ENCODE results near the gene ENDOV.

The ENDOV gene

DNA sequence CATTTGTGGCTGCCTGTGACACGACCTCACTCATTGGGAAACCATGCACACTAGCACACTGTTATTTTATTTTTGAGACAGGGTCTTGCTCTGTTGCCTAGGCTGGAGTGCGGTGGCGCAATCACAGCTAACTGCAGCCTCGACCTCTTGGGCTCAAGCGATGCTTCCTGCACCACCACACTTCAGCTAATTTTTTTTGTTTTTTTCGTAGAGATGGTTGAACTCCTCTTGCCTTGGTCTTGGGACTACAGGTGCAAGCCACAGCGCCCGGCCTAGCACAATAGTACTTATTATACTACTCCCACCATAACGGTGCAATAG, 64.2 kb downstream of the ENDOV start:
- CTCF ChIA-PET, result no interaction called here
- POLR2A ChIA-PET, result interaction anchor here (1.1 kb wide), 1 partner anchor 25 kb away, joined by 3 read pairs; no protein-coding TSS in a partner anchor
- no peak for TF ChIP-seq L3MBTL2 (conservative IDR thresholded peaks at IDR 0.05)
- no peak for TF ChIP-seq FOXM1 (IDR thresholded peaks at IDR 0.05; ENCODE audit: borderline replicate concordance)
- no peak for TF ChIP-seq ARNT (IDR thresholded peaks at IDR 0.05)
- TF ChIP-seq FOXK2 (IDR thresholded peaks at IDR 0.05), result no peak
- TF ChIP-seq LEF1 (IDR thresholded peaks at IDR 0.05; ENCODE audit: borderline replicate concordance), result no peak
- no peak for TF ChIP-seq ZNF384 (IDR thresholded peaks at IDR 0.05)
- TF ChIP-seq FOXA1 (IDR thresholded peaks at IDR 0.05), result no peak
- TF ChIP-seq BHLHE40 (IDR thresholded peaks at IDR 0.05; ENCODE audit: borderline replicate concordance), result no peak
- no peak for TF ChIP-seq CTBP1 (IDR thresholded peaks at IDR 0.05; ENCODE audit: borderline replicate concordance)
- TF ChIP-seq SP1 (IDR thresholded peaks at IDR 0.05), result no peak
- no peak for TF ChIP-seq SUZ12 (IDR thresholded peaks at IDR 0.05)
- no peak for TF ChIP-seq HDGF (IDR thresholded peaks at IDR 0.05; ENCODE audit: borderline replicate concordance)
- TF ChIP-seq TARDBP (IDR thresholded peaks at IDR 0.05), result no peak
- no peak for TF ChIP-seq ELF4 (IDR thresholded peaks at IDR 0.05)
- TF ChIP-seq, protein P1, sequence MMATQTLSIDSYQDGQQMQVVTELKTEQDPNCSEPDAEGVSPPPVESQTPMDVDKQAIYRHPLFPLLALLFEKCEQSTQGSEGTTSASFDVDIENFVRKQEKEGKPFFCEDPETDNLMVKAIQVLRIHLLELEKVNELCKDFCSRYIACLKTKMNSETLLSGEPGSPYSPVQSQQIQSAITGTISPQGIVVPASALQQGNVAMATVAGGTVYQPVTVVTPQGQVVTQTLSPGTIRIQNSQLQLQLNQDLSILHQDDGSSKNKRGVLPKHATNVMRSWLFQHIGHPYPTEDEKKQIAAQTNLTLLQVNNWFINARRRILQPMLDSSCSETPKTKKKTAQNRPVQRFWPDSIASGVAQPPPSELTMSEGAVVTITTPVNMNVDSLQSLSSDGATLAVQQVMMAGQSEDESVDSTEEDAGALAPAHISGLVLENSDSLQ (IDR thresholded peaks at IDR 0.05), result no peak

DNA sequence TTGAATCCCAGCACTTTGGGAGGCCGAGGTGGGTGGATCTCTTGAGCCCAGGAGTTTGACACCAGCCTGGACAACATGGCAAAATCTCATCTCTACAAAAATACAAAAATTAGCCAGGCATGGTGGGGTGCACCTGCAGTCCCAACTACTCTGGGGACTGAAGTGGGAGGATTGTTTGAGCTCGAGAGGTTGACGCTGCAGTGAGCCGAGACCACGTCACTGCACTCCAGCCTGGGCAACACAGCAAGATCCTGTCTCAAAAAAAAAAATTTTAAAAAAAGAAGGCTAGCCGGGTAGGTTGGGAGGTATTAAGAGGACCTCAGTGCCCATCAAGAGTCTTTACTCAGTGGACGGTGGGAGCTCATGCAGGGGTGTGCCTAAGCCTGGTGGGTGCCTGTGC, 65.3 kb downstream of the ENDOV start:
- ChIA-PET POLR2A (interaction anchor here (1.1 to 1.8 kb wide), 2 partner anchors 26 kb away, joined by 3 to 6 read pairs; no protein-coding TSS in a partner anchor), CTCF (no interaction called here)
- TF ChIP-seq NFRKB (IDR thresholded peaks at IDR 0.05), result no peak
- DNase-seq (ENCODE audit: extremely low spot score), result no peak

More for the DNA sequence above, 64.2 kb downstream of the ENDOV start:
- DNase-seq (ENCODE audit: extremely low spot score), result no peak

DNA sequence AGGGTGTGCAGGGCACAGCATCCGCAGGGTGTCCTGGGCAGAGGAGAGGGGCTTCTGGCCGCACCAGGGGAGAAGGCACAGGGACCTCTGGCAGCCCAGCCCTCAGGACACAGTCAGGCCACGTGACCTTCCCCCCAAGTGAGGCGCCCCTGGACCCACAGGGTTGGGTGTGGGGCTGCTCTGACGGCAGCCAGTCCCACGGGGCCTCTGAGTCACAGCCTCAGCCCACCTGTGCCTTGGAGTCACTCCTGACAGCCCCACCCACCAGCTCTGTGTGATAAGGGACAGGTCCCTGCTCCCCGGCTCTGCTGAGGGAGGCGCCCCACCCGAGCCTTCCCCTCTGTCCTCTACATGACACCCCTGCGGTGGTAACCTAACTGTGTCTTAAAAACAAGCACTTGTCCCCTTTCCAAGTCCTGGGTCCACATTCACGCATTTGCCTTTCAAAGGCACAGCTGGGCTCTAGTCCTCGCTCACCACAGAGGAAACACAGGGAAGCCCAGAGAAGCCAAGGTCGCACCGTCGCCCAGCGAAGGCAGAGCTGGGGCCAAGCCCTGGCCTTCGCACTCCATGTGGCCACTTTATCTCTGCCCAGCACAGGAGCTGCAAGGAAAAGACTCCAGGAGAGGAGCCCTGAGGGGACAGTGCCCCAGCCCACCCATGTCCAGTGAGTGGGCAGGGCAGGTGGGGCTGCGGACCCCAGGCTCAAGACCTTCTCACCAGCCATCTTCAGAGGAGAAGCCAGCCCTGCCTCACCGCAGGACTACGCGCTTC, 66.5 kb downstream of the ENDOV start:
- ChIA-PET POLR2A (interaction anchor here (1.8 kb wide), 1 partner anchor 27 kb away, joined by 6 read pairs; no protein-coding TSS in a partner anchor), CTCF (interaction anchor here (0.7 kb wide), 1 partner anchor 94 kb away, joined by 3 read pairs; no protein-coding TSS in a partner anchor)
- DNase-seq (ENCODE audit: extremely low spot score), result no peak
- TF ChIP-seq HDGF (IDR thresholded peaks at IDR 0.05; ENCODE audit: borderline replicate concordance) (no peak), NFRKB (IDR thresholded peaks at IDR 0.05) (no peak), ELF4 (IDR thresholded peaks at IDR 0.05) (no peak), ZNF384 (IDR thresholded peaks at IDR 0.05) (no peak), FOXA1 (IDR thresholded peaks at IDR 0.05) (no peak), SP1 (IDR thresholded peaks at IDR 0.05) (no peak), FOXK2 (IDR thresholded peaks at IDR 0.05) (no peak), ARNT (IDR thresholded peaks at IDR 0.05) (no peak), CTBP1 (IDR thresholded peaks at IDR 0.05; ENCODE audit: borderline replicate concordance) (no peak), BHLHE40 (IDR thresholded peaks at IDR 0.05; ENCODE audit: borderline replicate concordance) (no peak), SUZ12 (IDR thresholded peaks at IDR 0.05) (no peak), FOXM1 (IDR thresholded peaks at IDR 0.05; ENCODE audit: borderline replicate concordance) (no peak), LEF1 (IDR thresholded peaks at IDR 0.05; ENCODE audit: borderline replicate concordance) (no peak), L3MBTL2 (conservative IDR thresholded peaks at IDR 0.05) (no peak), TARDBP (IDR thresholded peaks at IDR 0.05) (no peak)
- TF ChIP-seq, protein P1 (IDR thresholded peaks at IDR 0.05), result no peak

DNA sequence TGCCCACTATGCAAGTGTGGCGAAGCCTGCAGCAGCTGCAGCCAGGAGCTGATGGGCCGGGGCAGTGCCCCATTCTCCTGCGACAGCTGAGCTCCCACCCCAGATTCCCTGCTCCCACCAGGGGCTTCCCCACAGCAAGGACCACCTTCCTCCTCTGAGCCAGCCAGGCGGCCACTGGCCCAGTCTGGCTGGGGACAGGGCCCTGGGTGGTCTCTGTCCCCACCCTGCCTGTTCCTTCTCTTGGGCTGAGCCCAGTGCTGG, 67.0 kb downstream of the ENDOV start:
- ChIA-PET POLR2A (interaction anchor here (1.8 kb wide), 1 partner anchor 27 kb away, joined by 6 read pairs; no protein-coding TSS in a partner anchor), CTCF (interaction anchor here (0.6 to 0.7 kb wide), 2 partner anchors 13 to 94 kb away, joined by 3 to 5 read pairs; no protein-coding TSS in a partner anchor)
- TF ChIP-seq BHLHE40 (IDR thresholded peaks at IDR 0.05; ENCODE audit: borderline replicate concordance) (no peak), L3MBTL2 (conservative IDR thresholded peaks at IDR 0.05) (no peak), FOXA1 (IDR thresholded peaks at IDR 0.05) (no peak), HDGF (IDR thresholded peaks at IDR 0.05; ENCODE audit: borderline replicate concordance) (no peak), ARNT (IDR thresholded peaks at IDR 0.05) (no peak), LEF1 (IDR thresholded peaks at IDR 0.05; ENCODE audit: borderline replicate concordance) (no peak), NFRKB (IDR thresholded peaks at IDR 0.05) (no peak), ELF4 (IDR thresholded peaks at IDR 0.05) (no peak), ZNF384 (IDR thresholded peaks at IDR 0.05) (no peak), SUZ12 (IDR thresholded peaks at IDR 0.05) (no peak), FOXK2 (IDR thresholded peaks at IDR 0.05) (no peak), CTBP1 (IDR thresholded peaks at IDR 0.05; ENCODE audit: borderline replicate concordance) (no peak), FOXM1 (IDR thresholded peaks at IDR 0.05; ENCODE audit: borderline replicate concordance) (no peak), TARDBP (IDR thresholded peaks at IDR 0.05) (no peak), SP1 (IDR thresholded peaks at IDR 0.05) (no peak)
- TF ChIP-seq, protein P1 (IDR thresholded peaks at IDR 0.05), result no peak
- DNase-seq (ENCODE audit: extremely low spot score), result no peak

DNA sequence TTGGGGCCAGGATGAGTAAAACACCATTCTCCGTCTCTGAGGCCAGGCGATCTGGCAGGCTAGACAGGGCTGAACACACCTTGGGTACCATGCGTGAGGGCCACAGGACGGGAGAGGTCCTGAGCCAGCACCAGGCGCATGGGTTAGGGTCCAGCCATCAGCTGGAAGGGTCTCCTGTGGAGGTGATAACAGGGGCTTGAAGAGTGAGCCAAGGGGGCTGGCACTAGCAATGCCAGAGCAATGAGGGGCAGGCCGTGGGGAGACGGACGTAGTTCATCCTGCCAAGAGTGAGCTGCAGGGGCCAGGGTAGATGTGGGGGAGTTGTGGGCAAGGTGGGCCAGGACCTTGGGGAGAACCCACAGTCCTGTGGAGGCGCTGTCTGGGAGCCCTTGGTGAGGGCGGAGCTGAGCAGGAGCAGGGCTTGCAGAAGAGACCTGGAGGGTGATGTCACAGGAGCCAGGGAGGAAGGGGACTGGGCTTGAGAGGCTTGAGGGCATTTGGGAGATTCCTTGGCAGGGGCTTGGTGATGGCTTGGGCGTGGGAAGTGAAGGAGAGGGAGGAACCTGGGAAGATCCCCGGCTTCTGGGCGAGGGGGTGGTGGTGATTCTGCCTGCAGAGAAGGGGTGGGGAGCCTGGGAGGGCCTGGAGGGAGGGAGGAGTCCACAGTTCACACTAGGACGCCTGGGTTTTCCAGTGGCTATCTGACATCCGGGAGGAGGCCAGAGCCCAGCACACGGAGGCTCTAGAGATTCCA, 67.8 kb downstream of the ENDOV start:
- DNase-seq (ENCODE audit: extremely low spot score), result no peak
- ChIA-PET POLR2A (interaction anchor here (1.3 kb wide), 1 partner anchor 28 kb away, joined by 5 read pairs; no protein-coding TSS in a partner anchor), CTCF (interaction anchor here (0.6 kb wide), 1 partner anchor 13 kb away, joined by 5 read pairs; no protein-coding TSS in a partner anchor)
- TF ChIP-seq BHLHE40 (IDR thresholded peaks at IDR 0.05; ENCODE audit: borderline replicate concordance), result no peak
- TF ChIP-seq FOXK2 (IDR thresholded peaks at IDR 0.05), result no peak
- no peak for TF ChIP-seq L3MBTL2 (conservative IDR thresholded peaks at IDR 0.05)
- TF ChIP-seq FOXA1 (IDR thresholded peaks at IDR 0.05), result no peak
- no peak for TF ChIP-seq CTBP1 (IDR thresholded peaks at IDR 0.05; ENCODE audit: borderline replicate concordance)
- TF ChIP-seq TARDBP (IDR thresholded peaks at IDR 0.05), result no peak
- TF ChIP-seq LEF1 (IDR thresholded peaks at IDR 0.05; ENCODE audit: borderline replicate concordance), result no peak
- no peak for TF ChIP-seq SUZ12 (IDR thresholded peaks at IDR 0.05)
- no peak for TF ChIP-seq ZNF384 (IDR thresholded peaks at IDR 0.05)
- TF ChIP-seq SP1 (IDR thresholded peaks at IDR 0.05), result no peak
- TF ChIP-seq FOXM1 (IDR thresholded peaks at IDR 0.05; ENCODE audit: borderline replicate concordance), result no peak
- TF ChIP-seq, protein P1 (IDR thresholded peaks at IDR 0.05), result no peak
- no peak for TF ChIP-seq ARNT (IDR thresholded peaks at IDR 0.05)
- TF ChIP-seq NFRKB (IDR thresholded peaks at IDR 0.05), result no peak
